GM21529 (cell line): Measurements from ENCODE around the gene KMO.

ENCODE experiments used
- ATAC-seq: cut with Tn5 transposase; IDR thresholded peaks from one replicate; pipeline ENCODE4 v1.9.1; 2021; ENCODE audit not compliant: unreplicated experiment

Gene KMO

DNA sequence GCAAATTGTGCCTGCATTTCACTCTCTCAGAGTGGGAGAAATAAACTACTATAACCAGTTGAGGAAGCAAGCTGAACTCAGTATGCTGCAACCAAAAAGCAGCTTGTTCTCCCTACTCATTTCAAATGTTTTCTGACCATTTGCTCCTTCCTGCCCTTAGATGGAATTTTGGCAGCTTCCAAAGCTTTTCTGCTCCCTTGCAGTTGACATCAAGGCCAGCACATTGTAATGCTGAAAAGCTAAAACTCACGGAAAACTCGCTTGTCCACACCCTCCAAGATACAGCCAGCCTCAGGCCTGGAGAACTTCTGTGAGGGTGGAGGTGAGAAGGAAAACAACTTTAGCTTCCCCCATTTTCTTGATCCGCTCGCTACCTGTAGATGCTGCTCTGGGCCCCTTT lies 113.0 kb downstream of the KMO start:
- no peak for ATAC-seq
